Dedifferentiated amniotic fluid mesenchymal stem cell (primary cell): ENCODE results near the gene CACNA1B.

Experiments
- DNase-seq: peaks from one replicate; pipeline ENCODE4 v3.0.0-alpha.2; 2016; ENCODE audit errors: extremely low spot score

CACNA1B gene

GRCh38 chr9:137965177-137965795 lies 87.7 kb downstream of the CACNA1B start:
- no peak for DNase-seq

- DNase-seq = no peak
These were observed 89.8 kb downstream of the CACNA1B start for GRCh38 chr9:137967280-137967953.

DNA sequence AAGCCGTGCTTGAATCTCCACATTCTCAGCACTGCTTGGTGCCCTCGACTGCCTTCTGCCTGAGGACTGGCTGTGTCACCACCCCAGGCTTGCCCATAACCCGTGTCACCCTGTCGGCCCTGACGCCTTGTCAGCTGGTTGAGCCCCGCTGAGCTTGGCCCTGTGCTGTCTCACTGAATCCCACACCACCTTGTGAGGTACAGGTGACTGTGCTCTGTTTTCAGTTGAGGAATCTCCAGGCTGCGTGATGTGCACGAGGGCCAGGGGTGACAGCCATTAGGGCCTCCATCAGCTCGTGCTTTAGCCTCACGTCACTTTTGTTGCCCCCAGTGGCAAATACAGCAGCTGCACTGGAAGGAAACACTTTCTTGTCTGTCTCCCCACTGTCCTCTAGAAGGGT lies 90.7 kb downstream of the CACNA1B start:
- no peak for DNase-seq

DNA sequence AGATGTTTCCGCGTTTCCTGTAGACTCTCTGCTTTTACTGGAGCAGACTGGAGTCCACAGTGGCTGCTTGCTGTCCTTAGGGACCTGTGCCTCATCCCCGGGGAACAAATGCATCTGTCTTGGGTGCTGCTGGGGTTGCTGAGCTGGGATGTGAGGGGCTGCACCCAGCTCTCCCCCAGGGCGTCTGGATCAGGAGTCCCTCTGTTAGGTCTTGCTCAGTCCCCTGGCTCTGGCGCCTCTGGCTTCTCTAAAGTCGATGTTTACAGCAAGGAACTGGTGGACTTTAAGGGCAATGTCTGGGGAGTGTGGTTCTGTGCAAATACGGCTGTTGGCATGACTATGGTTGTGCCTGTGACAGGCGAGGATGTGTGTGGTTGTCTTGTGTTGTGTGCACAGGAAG lies 91.4 kb downstream of the CACNA1B start:
- no peak for DNase-seq

DNA sequence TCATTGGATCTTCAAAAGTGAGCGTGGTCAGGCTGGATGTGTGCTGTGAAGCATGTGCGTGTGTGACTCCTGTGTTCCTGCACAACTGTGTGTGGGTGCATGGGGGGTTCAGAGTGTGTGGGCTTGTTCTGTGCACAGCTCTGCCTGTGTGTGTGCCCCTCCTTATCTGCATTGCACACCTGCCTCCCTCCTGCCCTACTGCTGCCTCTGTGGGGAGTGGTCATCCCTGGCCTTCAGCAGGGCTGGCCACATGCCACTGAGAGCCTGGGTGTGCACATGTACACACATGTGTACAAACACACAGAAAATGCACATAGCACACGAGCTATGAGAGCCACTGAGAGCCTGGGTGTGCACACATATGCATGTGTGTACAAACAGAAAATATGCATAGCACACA lies 92.1 kb downstream of the CACNA1B start:
- DNase-seq = no peak

- DNase-seq = no peak
These were observed 92.5 kb downstream of the CACNA1B start for GRCh38 chr9:137970098-137970497.

DNA sequence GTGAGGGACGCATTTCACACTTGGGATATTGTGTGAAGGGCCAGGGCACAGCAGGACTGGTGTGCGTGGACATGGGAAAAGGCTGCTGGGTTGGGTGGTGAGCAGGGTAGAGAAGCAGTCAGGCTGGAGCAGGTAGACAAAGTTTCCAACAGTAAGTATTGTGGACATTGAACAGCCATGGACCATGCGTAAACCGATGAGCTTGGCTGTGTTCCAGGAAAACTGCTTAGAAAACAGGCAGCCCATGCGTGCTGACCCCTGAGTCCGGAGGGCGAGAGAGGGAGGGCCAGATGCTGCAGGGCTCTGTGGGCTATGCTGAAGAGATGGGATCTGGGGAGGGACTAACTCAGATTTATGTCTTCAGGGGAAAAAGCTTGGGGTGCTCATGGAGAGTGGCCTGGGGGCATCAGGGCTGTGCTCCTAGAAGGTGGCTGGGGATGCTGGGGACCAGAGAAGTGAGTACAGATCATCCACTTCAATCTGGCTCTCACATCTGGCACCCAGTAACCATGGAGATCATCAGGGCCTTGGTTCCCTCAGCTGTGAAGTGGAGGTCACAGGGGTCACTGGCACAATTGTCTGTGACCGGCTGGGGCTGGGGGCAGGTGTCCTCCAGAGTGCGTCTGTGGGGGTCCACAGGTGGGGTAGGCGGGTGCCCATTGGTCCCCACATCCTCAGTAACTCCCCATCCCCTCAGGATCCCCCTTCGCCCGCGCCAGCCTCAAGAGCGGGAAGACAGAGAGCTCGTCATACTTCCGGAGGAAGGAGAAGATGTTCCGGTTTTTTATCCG lies 93.3 kb downstream of the CACNA1B start:
- DNase-seq = no peak

GRCh38 chr9:137971477-137972138 lies 94.0 kb downstream of the CACNA1B start:
- no peak for DNase-seq

GRCh38 chr9:137972355-137972987 lies 94.9 kb downstream of the CACNA1B start:
- no peak for DNase-seq

DNA sequence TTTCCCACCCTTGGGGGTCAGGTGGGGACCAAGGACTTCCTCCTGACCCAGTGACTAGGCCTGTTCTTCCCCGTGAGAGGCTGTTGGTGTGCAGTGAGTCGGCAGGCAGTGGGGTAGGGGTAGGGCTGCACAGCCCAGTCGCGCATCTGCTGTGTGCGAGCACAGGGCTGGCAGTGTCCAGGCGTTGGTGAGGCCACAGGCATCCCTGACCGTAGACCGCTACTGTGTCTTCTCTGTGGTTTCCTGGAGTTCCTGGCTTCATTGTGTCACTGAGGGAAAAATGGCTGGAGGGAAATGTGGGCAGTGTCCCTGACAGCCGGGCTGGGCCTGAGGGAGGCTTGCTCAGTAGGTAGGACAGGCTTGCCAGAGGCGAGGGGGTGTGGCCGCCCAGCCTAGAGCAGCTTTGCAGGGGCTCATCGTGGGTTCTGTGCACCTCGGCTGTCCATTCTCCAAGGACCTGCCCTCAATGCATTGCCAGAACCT lies 95.4 kb downstream of the CACNA1B start:
- DNase-seq = no peak

GRCh38 chr9:137973829-137974416 lies 96.3 kb downstream of the CACNA1B start:
- DNase-seq = no peak

DNA sequence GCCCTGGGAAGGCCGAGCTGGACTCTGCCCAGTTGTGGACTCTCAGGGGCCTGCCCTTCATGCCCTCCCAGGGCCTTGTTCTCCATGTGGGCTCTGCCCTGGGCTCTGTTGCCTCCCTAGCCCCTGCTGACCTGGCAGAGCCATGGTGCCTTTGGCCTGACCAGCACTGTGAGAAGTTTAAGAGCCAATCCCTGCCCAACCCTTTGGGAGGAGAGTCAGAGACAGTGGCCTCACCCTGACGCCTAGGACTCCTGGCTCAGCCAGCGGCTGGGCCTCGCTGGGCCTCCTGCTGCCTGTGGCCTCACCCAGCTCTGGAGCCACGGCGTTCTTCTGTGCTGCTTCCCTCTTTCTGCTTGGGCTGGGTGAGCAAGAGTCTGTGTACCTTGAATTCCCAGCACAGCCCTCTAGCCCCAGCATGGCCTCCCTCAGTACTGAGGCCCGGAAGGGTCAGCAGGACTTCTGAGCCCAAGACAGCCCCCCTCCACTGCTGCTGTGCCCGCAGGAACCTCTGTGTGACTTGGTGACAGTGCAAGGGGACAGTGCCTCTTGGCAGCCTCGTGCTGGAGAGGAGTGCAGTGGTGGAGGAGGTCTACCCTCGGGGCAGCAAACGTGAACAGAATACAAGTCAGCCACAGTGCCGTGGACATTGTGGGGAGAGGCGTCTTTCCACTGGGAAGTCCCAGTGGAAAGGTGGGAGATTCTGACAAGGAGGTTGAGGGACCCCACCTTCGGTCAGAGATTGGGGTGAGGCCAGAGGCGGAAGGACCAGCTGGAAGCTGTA lies 97.4 kb downstream of the CACNA1B start:
- no peak for DNase-seq

DNA sequence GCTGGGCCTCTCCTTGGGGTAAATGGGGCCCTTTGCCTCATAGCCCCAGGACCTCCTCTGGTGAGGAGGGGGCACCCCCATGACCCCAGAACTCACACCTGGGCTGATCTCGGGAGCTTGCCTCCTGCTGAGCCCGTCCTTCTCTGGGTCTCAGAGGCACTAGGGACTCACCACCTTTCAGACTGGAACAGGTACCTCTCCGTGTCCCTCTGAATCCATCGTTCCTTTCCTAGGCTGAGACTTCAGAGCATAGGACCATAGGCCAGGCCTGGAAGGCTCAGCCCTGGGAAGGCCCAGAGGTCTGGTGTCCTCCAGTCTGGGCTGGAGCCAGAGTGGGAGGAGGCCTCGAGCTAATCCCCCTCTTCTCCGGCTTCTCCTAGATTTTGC lies 97.9 kb downstream of the CACNA1B start:
- DNase-seq = no peak

GRCh38 chr9:137975936-137976565 lies 98.5 kb downstream of the CACNA1B start:
- no peak for DNase-seq

- DNase-seq = no peak
These were observed 100.1 kb downstream of the CACNA1B start for GRCh38 chr9:137977571-137978261.

DNA sequence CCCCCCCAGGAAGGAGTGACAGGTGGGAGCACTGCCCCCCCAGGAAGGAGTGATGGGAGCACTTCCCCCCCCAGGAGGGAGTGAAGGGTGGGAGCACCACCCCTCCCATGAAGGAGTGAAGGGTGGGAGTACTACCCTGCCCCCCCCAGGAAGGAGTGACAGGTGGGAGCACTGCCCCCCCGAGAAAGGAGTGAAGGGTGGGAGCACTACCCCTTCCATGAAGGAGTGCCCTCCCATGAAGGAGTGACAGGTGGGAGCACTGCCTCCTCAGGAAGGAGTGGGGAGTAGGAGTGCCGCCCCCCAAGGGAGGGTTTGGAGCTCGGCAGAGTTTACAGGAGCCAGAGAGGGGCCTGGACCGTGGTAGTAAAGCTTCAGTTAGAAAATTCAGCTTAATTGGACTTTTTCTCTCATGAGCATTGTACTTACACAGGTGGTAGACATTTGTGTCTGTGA lies 100.7 kb downstream of the CACNA1B start:
- DNase-seq = no peak

GRCh38 chr9:137982200-137982599 lies 104.6 kb downstream of the CACNA1B start:
- DNase-seq = no peak

DNA sequence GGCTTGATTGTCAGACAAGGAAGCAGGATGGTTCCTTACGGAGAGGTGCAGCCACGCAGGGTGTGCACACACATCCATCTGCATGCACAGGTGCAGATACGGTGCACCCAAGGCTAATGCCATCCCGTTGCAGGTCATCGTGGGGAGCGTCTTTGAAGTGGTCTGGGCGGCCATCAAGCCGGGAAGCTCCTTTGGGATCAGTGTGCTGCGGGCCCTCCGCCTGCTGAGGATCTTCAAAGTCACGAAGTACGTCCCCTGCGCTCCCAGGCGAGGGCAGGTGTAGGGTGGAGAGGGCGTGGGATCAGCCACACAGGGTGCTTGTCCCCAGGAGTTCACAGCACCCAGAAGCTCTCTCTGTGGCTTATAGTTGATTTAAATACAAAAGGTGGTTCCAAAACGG lies 106.4 kb downstream of the CACNA1B start:
- DNase-seq = no peak

- no peak for DNase-seq
These were observed 107.1 kb downstream of the CACNA1B start for GRCh38 chr9:137984520-137985257.
